Measurements from ENCODE around the gene B3GLCT.

Gene B3GLCT

DNA sequence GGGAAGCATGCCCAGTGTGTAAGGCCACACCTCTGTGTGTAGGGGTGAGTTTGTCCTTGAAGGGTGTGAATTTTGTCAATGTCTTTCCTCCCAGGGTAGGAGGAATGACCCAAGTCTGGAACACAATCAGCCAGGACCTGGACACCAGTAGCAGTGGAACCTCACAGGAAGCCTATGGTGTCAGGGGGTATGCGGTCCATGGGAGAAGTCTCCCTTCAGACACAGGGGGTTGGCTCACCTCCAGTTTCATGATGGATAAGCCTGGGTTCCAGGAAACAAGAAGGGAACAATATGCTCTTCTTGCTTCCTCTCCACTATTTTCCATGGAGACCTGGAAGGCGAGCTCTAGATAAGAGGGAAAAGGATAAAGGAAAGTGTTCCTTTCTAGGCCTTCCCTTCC lies 23.9 kb downstream of the B3GLCT start:
- no peak for DNase-seq (ENCODE audit: low spot score)

DNA sequence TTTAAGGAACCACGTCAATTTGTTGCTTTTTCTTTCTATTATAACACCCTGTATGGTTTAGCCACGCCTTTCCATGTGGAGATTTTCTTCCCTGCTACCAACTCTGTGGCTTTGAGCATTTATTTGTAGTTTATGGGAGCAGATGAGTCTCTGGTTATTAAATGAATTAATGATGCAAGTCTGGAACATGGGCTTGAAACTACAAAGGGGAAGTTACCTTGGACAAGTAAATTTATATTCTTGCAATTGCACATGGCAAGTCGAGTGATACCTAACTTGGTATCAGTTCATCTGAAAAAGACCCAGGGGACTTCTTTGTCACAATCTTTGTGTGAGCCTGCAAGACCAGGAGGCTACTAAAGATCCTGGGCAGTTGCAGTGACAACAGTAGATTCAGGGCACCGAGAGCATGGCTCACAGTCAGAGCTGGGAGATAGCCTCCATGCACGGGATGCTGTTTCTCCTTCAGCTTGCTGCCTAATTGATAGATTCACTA lies 24.4 kb downstream of the B3GLCT start:
- DNase-seq (ENCODE audit: low spot score), result no peak

DNA sequence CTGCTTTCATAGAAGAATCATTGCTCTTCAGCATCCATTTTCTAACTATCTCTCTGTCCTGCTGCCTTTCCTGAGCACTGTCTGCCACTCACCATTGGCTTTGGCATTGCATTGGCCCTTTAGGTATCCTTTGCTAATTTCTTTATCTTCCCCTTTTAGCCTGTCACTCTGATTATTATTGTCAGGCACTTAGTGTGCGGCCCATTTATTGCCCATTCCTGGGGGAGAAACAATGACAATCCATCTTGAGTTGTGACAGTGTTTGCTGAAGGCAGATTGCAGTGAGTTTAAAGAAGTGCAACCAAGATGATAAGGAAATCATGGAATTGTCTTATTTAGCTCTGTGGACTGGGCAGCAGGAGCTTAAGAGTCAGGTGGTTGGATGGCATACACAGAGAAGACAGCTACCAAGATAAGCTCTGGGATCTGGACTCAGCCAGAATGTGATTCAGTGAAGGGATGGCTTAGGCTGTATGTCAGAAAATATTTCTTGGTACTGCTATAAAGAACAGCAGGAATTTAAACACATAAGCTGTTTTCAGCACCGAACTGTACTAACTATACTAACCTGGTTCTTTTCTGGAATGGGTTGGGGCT lies 25.3 kb downstream of the B3GLCT start:
- no peak for DNase-seq (ENCODE audit: low spot score)

DNA sequence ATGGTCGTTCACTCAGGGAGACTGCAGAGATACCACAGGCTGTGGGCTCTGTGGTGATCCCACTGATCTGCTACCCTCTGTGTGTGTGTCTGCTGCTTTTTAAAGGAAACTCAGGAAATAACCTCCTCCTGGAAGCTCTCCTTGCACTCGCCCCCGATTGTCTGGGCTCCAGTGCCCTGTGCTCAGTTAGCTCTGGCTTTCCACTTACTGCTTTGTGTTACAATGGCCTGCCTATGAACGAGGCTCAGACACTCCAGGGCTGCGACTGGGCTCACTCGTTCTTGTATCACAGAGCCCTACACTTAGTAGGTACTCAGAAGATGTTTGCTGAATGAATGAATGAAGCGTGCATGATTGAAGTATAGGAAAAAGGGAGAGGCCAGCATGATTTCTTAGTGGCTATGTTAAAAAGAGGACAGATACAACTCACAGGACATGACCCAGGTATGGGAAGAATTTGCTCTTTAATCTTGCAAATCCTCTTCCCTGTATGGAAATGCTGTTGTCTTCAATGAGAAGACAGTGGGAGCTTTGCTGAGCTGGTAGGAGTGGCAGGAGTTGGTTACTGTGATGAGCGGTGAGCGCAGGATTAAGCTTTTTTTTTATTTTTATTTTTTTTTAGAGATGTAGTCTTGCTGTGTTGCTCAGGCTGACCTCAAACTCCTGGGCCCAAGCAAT lies 26.4 kb downstream of the B3GLCT start:
- no peak for DNase-seq (ENCODE audit: low spot score)

DNA sequence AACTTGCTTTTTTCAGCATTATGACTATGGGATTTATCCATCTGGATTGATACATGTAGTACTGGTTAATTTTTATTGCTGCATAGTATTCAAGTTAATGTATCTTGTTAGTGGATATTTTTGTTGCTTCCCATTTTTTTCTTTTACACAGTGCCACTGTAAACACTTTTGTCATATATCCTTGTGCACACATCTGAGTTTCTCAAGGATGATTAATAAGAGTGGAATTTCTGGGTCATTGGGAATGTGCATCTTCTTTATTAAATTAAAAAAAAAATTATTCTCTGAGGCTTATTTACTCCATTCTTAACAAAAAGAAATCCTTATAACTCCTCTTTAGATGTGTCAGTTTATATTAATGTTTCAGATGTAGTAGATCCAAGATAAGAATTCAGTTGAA lies 27.3 kb downstream of the B3GLCT start:
- no peak for DNase-seq (ENCODE audit: low spot score)

DNA sequence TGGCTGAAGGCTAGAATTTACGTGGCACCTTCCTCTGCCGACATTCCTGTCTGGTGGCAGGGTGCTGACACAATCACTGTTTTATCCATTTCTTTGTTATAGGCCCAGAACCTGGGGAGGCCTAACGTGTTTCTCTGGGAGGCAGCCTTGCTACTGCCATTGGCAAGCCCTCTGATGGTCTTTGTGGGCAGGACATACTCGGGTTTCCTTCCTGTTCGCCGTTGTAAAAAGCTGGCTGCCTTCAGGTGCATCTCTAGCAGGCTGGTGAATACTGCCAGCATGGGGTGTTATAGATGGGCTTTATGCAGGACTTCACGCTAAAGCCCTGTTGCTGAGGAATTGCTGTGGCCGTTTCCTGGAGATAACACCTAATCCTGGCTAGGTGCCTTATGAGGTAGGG lies 28.1 kb downstream of the B3GLCT start:
- DNase-seq (ENCODE audit: low spot score), result no peak

DNA sequence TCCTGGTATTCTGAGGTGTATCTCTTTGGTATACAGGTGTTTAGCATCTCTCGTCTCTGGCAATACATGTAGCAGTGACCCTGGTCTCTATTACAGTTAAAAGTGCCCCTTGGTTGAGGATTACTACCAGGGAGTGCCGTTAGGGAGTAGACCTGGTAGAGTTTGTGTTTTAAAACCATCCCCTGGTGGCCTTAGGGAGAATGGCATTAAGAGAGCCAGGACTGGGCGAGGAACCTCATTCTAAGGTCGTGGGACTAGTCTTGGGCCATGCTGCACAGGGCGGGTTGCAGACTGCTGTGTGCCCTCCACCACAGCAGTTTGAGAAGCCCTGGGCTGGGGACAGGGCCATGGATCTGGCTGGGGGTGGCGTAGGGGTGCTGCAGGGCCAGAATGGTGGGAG lies 35.0 kb downstream of the B3GLCT start:
- DNase-seq (ENCODE audit: low spot score), result peak; percentile 25

DNA sequence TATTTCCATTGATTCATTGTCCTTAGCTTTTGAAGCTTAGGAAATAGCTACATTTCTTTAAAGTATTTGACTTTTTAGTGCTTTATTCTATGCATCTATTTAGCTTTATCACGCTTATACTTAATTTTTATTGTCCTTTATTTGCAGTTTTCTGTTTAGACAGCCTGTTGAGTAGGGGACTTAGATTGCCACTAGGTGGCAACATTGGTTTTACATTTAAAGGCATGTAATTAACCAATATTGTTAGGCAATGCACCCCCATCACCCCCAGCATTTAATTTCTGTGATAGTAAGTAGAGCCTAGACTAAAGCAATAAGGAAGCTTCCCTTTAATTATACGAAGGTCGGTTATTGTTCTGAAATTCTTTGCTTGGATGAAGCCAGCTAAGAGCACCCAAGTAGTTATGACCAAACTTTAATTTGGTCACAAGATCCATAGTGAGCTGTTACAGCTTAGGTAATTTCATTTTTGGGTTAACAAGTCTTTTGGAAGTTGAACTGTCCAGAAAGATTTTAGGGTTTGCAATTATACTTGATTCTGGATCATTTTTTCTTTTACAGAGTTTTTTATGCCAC lies 36.5 kb downstream of the B3GLCT start:
- no peak for DNase-seq (ENCODE audit: low spot score)

DNA sequence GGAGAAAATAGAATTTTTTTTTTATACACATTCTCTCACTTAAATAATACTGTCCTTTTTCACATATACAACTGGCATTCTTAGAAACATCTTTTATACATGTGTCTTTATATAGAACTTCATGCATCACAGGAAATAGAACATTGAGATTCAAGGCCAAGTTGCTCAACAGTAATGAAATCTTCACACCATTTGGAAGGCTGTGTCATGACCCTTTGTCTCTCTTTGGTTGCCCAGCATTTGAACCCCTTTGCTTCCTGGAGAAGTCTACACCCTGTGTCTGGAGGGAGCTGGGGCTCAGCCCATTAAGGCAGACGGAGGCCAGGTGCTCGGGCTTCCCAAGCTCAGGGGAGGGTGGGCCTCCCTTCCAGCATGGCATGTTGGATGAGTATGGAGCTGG lies 41.1 kb downstream of the B3GLCT start:
- no peak for DNase-seq (ENCODE audit: low spot score)

DNA sequence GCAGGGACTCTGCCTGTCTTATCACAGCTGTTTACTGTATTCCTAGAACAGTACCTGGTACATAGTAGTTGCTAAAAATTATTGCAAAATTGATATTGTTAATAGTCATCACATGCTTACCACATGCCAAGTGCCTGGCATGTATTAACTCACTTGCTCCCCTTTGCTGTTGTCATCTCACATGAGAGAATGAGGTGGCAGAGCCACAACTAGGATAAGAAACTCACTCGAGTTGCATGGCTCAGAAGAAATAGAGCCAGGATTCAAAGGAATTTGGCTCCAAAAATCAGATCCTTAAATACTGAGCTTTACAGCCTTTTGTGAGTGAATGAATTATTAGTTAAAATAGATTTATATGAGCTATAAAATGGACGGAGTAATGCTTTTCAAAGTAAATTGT lies 42.6 kb downstream of the B3GLCT start:
- DNase-seq (ENCODE audit: low spot score), result no peak

DNA sequence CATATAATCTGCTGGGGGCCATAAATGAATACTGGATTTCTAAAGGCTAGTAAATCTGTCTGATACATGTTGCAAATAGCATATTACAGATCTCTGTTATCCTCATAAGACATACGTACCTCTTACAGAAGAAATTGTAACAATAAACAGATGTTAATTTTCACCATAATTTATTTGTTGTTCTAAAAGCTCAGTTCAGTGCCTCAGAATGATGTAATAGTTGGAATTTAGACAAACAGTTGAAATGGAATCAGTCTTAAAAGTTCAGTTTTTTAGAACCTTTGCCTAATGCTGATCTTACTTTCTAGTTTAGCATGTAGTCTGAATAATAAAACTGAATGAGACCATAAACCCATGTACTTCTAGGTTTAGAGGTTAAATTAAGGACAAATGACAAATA lies 43.1 kb downstream of the B3GLCT start:
- no peak for DNase-seq (ENCODE audit: low spot score)

DNA sequence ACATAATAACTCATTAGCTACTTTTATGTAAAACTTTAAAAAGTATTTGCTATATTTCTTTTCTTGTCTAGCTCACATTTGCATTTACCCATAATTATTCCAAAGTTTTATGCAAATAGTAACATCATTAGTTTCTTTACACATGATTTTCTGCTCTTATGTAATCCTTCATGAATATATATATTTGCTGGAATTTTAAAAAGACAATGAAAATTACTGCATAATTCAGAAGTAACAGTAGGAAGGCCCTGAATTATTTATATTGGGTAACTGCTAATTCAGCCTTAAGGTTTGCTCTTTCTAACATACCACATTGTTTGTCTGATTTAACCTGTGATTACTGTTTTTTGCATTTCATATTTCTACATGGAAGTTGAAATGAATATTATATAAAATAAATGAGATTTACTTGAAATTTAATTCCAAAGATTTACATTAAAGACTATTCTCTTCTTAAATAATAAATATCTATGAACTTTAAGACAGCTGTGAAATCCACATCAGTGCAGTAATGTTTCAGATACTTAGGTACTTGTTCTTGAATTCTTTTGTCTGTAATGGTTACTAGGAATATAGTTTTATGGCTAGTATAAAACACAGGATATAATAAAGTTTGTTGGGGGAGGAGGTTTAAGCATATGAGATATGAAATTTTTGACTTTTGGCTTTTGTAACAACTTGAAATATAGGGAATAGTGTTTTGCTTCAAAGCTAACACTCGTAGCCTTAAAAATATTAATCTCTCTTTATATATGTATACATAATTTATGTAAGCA lies 46.0 kb downstream of the B3GLCT start:
- no peak for DNase-seq (ENCODE audit: low spot score)

DNA sequence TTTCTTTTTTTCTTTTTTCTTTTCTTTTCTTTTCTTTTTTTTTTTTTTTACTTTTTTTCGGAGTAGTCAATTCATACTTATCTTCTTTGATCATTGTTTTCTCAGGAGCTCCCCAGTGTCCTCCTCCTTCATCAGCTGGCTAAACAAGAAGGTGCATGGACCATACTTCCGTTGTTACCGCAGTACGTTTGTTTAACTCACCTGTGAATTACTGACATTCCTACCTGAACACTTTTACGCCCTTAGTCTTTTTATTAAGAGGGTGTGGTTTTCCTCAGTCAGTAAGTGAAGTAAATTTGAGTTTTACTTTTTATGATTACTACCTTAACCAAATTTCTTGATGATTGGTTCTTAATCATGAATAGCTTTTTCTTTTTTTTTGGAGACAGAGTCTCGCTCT lies 47.1 kb downstream of the B3GLCT start:
- no peak for DNase-seq (ENCODE audit: low spot score)

DNA sequence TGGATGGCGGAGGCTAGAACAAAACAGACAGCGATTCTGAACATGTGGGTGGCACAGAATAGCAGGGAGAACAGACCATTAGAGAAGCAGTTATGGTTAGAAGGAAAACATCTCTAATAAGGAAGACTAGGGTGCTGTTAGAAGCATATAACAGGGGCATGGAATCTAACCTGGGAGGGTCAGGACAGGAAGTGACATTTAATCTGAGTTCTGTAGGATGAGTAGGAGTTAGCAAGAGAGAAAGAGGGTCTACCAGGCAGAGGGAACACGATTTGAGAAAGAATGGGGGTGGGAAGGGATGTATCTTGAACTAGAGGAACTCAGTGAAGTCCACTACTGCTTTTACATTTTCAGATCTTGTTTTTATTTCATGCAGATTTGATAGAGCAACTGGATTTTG lies 48.6 kb downstream of the B3GLCT start:
- DNase-seq (ENCODE audit: low spot score), result no peak

DNA sequence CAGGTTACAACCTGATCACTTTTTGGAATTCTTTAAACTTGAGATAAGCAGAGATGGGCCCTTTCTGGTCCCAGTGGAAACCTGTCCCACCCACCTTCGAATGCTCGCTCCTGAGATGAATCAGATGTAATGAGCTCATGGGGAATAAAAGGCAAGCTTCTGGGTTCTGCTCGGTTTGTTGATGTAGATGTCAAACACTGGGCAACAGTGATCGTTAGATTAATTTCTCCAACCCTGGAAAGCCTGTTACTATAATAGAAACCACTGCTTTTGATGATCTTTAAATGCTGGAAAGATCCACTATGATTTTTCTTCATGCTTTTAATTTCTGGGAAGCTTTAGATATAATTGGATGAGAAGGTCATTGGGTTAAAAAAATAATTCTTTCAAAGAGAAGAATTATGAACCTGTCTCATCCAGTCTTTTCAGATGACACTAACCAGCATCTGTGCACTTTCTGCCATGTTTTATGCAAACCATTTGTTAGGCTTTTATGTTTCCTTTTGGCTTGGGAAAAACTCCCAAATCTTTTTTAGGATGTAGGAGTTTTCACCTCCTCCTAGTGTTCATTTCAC lies 49.3 kb downstream of the B3GLCT start:
- DNase-seq (ENCODE audit: low spot score), result no peak

DNA sequence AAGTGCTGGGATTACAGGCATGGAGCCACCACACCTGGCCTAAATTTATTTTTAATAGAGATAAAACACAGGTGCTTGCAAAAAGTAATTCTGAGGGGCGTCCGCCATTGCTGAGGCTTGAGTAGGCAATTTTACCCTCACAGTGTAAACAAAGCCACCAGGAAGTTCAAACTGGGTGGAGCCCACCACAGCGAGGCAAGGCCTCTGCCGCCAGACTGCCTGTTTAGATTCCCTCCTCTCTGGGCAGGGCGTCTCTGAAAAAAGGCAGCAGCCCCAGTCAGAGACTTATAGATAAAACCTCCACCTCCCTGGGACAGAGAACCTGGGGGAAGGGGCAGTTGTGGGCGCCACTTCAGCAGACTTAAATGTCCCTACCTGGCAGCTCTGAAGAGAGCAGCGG lies 50.7 kb downstream of the B3GLCT start:
- no peak for DNase-seq (ENCODE audit: low spot score)

DNA sequence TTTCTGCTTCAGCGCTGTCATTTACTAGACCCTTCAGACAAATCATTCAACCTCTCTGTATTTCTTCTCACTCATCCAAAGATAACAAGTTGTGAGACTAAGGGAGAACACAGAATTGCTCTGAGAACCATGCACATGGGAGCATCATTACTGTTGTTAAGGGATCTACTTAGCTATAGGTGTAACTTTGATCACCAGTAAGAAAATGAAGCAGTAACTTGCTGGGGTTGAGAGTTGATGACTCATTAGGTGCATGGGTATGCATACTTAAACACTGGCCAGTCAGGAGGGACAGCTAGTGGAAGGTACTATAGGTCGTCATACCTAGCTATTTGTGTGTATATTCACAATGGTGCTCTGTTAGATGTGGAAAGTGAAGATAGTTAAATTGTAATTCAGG lies 61.5 kb downstream of the B3GLCT start:
- no peak for DNase-seq (ENCODE audit: low spot score)

DNA sequence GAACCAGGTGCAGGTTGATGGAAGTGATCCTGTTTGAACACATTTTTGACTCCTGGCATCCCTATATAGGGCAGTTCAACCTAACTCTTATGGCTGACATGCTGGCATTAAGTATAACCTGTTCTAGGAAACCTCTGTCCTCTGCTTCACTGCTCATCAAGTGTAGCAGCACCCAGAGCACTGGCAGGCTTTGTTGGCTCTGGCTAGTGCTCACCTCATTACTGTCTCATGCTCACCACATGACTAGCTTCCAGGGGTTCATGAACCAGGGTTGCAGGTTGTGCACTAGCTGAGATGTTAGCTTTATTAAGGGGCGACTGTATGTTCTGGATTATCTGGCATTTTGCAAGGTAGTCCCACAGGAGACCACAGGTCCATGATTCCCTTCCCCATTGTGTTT lies 63.6 kb downstream of the B3GLCT start:
- no peak for DNase-seq (ENCODE audit: low spot score)

DNA sequence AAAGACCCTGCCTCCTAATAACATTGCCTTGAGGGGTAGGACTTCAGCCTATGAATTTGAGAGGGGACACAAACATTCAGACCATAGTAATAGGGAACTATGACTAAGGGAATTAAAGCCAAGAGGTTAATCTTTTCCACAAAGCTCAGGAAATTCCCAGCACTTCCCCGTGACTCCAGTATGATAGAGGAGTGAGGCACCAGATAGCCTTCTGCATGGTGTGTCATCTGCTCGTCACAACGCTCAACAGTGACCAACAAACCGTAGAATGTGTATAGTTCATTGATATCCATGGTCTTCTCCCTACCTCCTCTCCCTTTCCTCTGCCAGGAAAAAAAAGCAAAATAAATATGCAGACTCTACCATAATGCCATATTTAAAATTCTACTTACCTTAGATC lies 64.4 kb downstream of the B3GLCT start:
- no peak for DNase-seq (ENCODE audit: low spot score)

DNA sequence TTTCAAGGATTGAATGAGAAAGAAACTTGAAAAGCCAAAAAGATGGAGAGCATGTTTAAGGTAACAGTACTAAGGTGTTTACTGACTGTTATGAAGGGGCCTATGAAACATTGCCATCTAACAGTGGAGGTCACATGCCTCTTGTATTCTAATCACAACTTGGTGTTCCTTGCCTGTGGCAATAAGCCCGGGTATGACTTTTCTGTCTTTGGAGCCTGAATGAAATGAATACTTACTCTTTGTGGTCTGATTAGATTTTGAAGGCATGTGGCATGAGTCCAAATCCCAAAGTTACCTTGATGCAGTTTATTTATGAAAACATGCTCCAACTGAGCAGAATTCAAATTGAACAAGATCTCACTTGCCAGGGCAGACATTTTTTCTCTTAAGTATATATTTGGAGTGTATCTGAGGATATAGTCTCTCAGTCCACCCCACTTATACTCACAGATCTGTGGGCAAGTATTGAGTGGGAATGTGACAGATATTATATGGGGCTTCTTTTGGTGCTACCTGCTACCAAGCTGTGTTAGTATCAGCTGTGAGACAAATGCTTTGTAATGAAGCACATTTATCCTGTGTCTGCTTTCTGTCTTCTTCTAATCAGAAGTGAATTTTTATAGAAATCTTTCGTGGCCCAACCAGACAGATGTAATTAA lies 67.5 kb downstream of the B3GLCT start:
- no peak for DNase-seq (ENCODE audit: low spot score)

DNA sequence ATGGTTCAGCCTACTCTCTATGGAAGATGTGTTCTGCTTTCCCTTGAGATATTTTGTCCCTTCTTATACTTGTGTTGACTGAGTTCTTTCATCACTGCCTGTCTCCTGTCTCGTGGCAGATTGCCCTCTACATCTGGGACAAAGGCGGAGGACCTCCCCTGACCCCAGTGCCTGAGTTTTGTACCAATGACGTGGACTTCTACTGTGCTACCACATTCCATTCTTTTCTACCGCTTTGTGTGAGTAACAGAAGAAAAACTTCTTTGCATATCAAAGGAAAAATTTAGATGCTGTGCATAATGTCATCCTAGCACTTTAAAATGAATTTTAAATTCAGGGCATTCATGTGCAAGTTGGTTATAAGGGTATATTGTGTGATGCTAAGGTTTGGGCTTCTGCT lies 74.6 kb downstream of the B3GLCT start:
- no peak for DNase-seq (ENCODE audit: low spot score)

DNA sequence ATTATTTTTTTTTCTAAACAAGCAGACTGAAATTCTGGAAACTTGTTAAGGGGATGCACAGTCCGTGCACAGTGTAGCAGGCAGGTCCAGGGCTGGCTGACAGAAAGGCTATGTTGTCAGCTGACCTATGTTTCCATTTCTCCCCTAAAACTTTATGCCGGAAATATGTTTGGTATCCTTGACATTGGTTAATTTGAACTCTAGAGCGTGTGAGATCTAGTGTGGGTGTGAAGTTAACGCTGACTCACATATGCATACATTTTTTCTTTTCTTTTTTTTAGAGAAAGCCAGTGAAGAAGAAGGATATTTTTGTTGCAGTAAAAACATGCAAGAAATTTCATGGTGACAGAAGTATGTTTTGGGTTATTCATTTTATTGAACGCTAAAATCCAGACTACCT lies 76.6 kb downstream of the B3GLCT start:
- no peak for DNase-seq (ENCODE audit: low spot score)
